GM12873 (cell line): ENCODE measurements around the gene RAPH1.

Source experiments
- CTCF ChIP-seq: IDR thresholded peaks from 2 replicates; pipeline ENCODE4 v1.5.1; 2012; ENCODE audit warnings: low read depth, mild to moderate bottlenecking, moderate library complexity, low read length, control low read depth; ENCODE audit not compliant: insufficient read depth; ENCODE audit errors: missing control alignments

RAPH1 gene

GRCh38 chr2:203442463-203442862 is 92.6 kb downstream of the RAPH1 start:
- TF ChIP-seq CTCF = no peak

GRCh38 chr2:203441463-203441862 is 93.6 kb downstream of the RAPH1 start:
- TF ChIP-seq CTCF = no peak

- TF ChIP-seq CTCF = no peak
Measured at GRCh38 chr2:203440671-203441070, 94.4 kb downstream of the RAPH1 start.

- TF ChIP-seq CTCF = no peak
Measured at GRCh38 chr2:203438528-203438927, 96.6 kb downstream of the RAPH1 start.

- no peak for TF ChIP-seq CTCF
Measured at GRCh38 chr2:203437511-203437910, 97.6 kb downstream of the RAPH1 start.

- no peak for TF ChIP-seq CTCF
Measured at GRCh38 chr2:203436496-203436895, 98.6 kb downstream of the RAPH1 start.

- TF ChIP-seq CTCF = no peak
Measured at GRCh38 chr2:203432811-203433210, 102.3 kb downstream of the RAPH1 start.
